OCI-LY3 (cell line): ENCODE data around the gene ST6GALNAC2.

Experiments
- H2AFZ ChIP-seq: fragments of 200-600, 300-600 bp; shearing (Covaris generic); 2 replicates; pipeline ENCODE4 v1.6.0; 2014; ENCODE audit warnings: antibody characterized with exemption, low read depth, low read length
- H3K27ac ChIP-seq: fragments of 200-600, 300-600 bp; sonication (generic); 2 replicates; pipeline ENCODE4 v1.5.1; 2014; ENCODE audit warnings: mild to moderate bottlenecking, low read length, moderate library complexity, mixed read lengths
- H3K27me3 ChIP-seq: fragments of 200-600, 300-600 bp; sonication (generic); 2 replicates; pipeline ENCODE4 v1.6.1; 2014; ENCODE audit warnings: low read depth, low read length, mixed read lengths
- H3K36me3 ChIP-seq: fragments of 200-600, 300-600 bp; sonication (generic); replicated peaks from 2 replicates; pipeline ENCODE3; 2014; ENCODE audit warnings: low read depth, low read length, mixed read lengths
- H3K4me1 ChIP-seq: fragments of 300-600, 200-600 bp; sonication (generic); 2 replicates; pipeline ENCODE4 v1.6.1; 2014; ENCODE audit warnings: low read length, mixed read lengths
- H3K4me2 ChIP-seq: fragments of 200-600, 300-600 bp; sonication (generic); 2 replicates; pipeline ENCODE4 v1.6.1; 2014; ENCODE audit warnings: low read length, mixed read lengths
- H3K4me3 ChIP-seq: fragments of 300-600, 200-600 bp; sonication (generic); 2 replicates; pipeline ENCODE4 v1.5.1; 2014; ENCODE audit warnings: antibody characterized with exemption, mild to moderate bottlenecking, low read length, moderate library complexity
- H3K79me2 ChIP-seq: fragments of 300-600, 200-600 bp; shearing (Covaris generic); 2 replicates; pipeline ENCODE4 v1.6.1; 2014; ENCODE audit warnings: mild to moderate bottlenecking, low read length, mixed read lengths
- H3K9ac ChIP-seq: fragments of 300-600, 200-600 bp; shearing (Covaris generic); 2 replicates; pipeline ENCODE4 v1.6.0; 2014; ENCODE audit warnings: mild to moderate bottlenecking, low read length, moderate library complexity
- H3K9me3 ChIP-seq: fragments of 200-600, 300-600 bp; shearing (Covaris generic); 2 replicates; pipeline ENCODE4 v1.6.1; 2014; ENCODE audit warnings: low read length, mixed read lengths; ENCODE audit not compliant: insufficient read depth
- H4K20me1 ChIP-seq: fragments of 200-600, 300-600 bp; sonication (generic); 2 replicates; pipeline ENCODE4 v1.6.1; 2016; ENCODE audit warnings: low read length, mixed read lengths; ENCODE audit not compliant: insufficient read depth
- CTCF ChIP-seq: fragments of 200-600, 300-600 bp; sonication (generic); IDR thresholded peaks from 2 replicates; pipeline ENCODE4 v1.5.1; 2014; ENCODE audit warnings: antibody characterized with exemption, low read length, low read depth
- EZH2phosphoT487 ChIP-seq: fragments of 200-600 bp; shearing (Covaris generic); IDR thresholded peaks from 2 replicates; pipeline ENCODE4 v1.6.1; 2018; ENCODE audit warnings: antibody characterized with exemption, mixed run types, low read depth

ST6GALNAC2 gene

GRCh38 chr17:76601065-76601464, 15.4 kb upstream of the ST6GALNAC2 start:
- Histone ChIP-seq H4K20me1 (no peaks in the 10 kb centered on the region), H3K4me3 (no peak overlapping the region), H3K9me3 (no peaks in the 10 kb centered on the region), H3K79me2 (no peaks in the 10 kb centered on the region), H3K27me3 (peaks cover 6% of the 10 kb centered on the region), H3K9ac (no peak overlapping the region), H2AFZ (no peak overlapping the region), H3K36me3 (no peaks in the 10 kb centered on the region), H3K4me2 (no peak overlapping the region), H3K27ac (no peak overlapping the region), H3K4me1 (peaks cover 4% of the 10 kb centered on the region; the same call in 1 of the 2 replicates)
- TF ChIP-seq CTCF (no peak), EZH2phosphoT487 (no peak)

DNA sequence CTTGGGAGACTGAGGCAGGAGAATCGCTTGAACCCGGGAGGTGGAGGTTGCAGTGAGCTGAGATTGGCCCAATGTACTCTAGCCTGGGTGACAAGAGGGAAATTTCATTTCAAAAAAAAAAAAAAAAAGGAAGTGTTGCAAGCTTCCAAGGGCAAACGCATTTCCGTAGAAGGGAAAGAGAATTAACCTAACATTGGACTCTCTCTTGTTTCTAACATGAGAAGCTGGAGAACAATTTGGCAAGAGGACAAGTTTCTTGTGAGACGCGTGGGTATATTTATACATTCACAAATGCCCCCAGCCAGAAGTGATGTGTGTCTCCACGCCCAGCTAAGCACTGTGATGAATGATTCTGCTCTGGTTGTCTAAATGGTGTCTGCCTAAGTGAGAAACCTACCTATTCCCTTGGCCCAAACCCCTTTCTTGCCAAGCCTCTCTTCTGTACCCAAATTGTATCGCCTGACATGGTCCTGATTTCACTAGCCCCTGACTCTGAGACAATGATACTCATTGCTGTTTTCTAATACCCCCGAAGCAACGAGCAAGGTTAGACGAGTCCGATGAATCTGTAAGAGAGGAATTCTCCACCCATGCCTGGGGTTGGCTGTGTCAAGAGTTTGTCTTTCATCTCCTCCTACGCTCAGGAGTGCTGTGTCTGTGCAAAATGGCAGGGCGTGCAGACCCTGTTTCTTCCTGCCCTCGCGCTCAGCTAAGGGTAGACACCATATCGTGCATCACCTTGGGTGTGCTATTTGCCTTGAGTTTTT, 14.2 kb upstream of the ST6GALNAC2 start:
- no peak overlapping the region for H3K4me2 ChIP-seq
- H3K36me3 ChIP-seq, result no peaks in the 10 kb centered on the region
- H3K9ac ChIP-seq, result no peak overlapping the region
- no peak overlapping the region for H3K27ac ChIP-seq
- TF ChIP-seq EZH2phosphoT487 (no peak), CTCF (no peak)
- no peaks in the 10 kb centered on the region for H3K79me2 ChIP-seq
- H2AFZ ChIP-seq, result no peak overlapping the region
- H3K27me3 ChIP-seq, result peaks cover 6% of the 10 kb centered on the region; the same call in 1 of the 2 replicates
- no peaks in the 10 kb centered on the region for H3K9me3 ChIP-seq
- no peak overlapping the region for H3K4me3 ChIP-seq
- H4K20me1 ChIP-seq, result no peaks in the 10 kb centered on the region
- peaks cover 4% of the 10 kb centered on the region; the same call in 1 of the 2 replicates for H3K4me1 ChIP-seq

GRCh38 chr17:76598004-76598439, 12.4 kb upstream of the ST6GALNAC2 start:
- Histone ChIP-seq H3K9ac (no peak overlapping the region), H3K9me3 (no peaks in the 10 kb centered on the region), H4K20me1 (no peaks in the 10 kb centered on the region), H3K4me1 (peaks cover 4% of the 10 kb centered on the region; the same call in 1 of the 2 replicates), H3K4me3 (no peak overlapping the region), H3K4me2 (no peak overlapping the region), H2AFZ (no peak overlapping the region), H3K36me3 (no peaks in the 10 kb centered on the region), H3K27ac (no peak overlapping the region), H3K79me2 (no peaks in the 10 kb centered on the region), H3K27me3 (peaks cover 6% of the 10 kb centered on the region; the same call in 1 of the 2 replicates)
- TF ChIP-seq CTCF (no peak), EZH2phosphoT487 (no peak)

- no peak overlapping the region for H3K4me2 ChIP-seq
- no peaks in the 10 kb centered on the region for H3K9me3 ChIP-seq
- H3K27me3 ChIP-seq, result peaks cover 6% of the 10 kb centered on the region; the same call in 1 of the 2 replicates
- H2AFZ ChIP-seq, result no peak overlapping the region
- H3K4me1 ChIP-seq, result no peaks in the 10 kb centered on the region
- no peaks in the 10 kb centered on the region for H3K36me3 ChIP-seq
- no peak overlapping the region for H3K27ac ChIP-seq
- no peak overlapping the region for H3K4me3 ChIP-seq
- no peaks in the 10 kb centered on the region for H4K20me1 ChIP-seq
- H3K79me2 ChIP-seq, result no peaks in the 10 kb centered on the region
- TF ChIP-seq CTCF (no peak), EZH2phosphoT487 (no peak)
- no peak overlapping the region for H3K9ac ChIP-seq
These were observed 11.7 kb upstream of the ST6GALNAC2 start for GRCh38 chr17:76597156-76598003.
